Transverse colon (tissue), 4 donors: ENCODE measurements around the gene PRKCA. TPM values are rescaled to one million over a fixed set of nuclear protein-coding genes. Genes with fewer than 3 reads are reported as not detected.
"Not testable (repeated sequence)": the region's sequence is repeated elsewhere in the genome, so short reads cannot be mapped to it uniquely, and the experiment has no call there.

ENCODE experiments used
- DNase-seq: peaks from one replicate; pipeline ENCODE4 v3.0.0-alpha.2; 2019
- H3K27ac ChIP-seq, 4 donors: fragments of 200-600 bp; sonication (generic); 2 replicates each; pipeline ENCODE4 v1.5.1; 2016 to 2018; ENCODE audit warnings: inconsistent platforms in 4 of 4
- H3K27me3 ChIP-seq: fragments of 200-600 bp; sonication (generic); 2 replicates; pipeline ENCODE4 v1.5.1; 2017; ENCODE audit warnings: inconsistent platforms
- H3K36me3 ChIP-seq, 4 donors: fragments of 200-600 bp; sonication (generic); 2 replicates each; pipeline ENCODE4 v1.5.1; 2017 to 2019; ENCODE audit warnings: inconsistent platforms in 4 of 4
- H3K4me1 ChIP-seq, 4 donors: fragments of 200-600 bp; sonication (generic); 2 replicates each; pipeline ENCODE4 v1.5.1; 2017 to 2020; ENCODE audit warnings: inconsistent platforms in 4 of 4
- H3K4me3 ChIP-seq, 4 donors: fragments of 200-600 bp; sonication (generic); 1 replicate in 1 of 4; 2 replicates in 3 of 4; pipeline versions ENCODE4 v1.5.1 to v1.6.1; 2017 to 2019; ENCODE audit warnings: inconsistent platforms in 4 of 4
- H3K9me3 ChIP-seq, 2 donors: fragments of 200-600 bp; sonication (generic); 2 replicates each; pipeline ENCODE4 v1.5.1; 2017 to 2019; ENCODE audit warnings: inconsistent platforms in 2 of 2
- CTCF ChIP-seq, 5 experiments: fragments of 200-600 bp in 3 of 5; fragments of 450-650 bp in 2 of 5; sonication (generic) in 3 of 5; IDR thresholded peaks; 1 replicate in 2 of 5; 2 replicates in 3 of 5; pipeline ENCODE4 v1.5.1; 2016 to 2017; ENCODE audit warnings: antibody characterized with exemption in 5 of 5, inconsistent platforms in 3 of 5, mild to moderate bottlenecking in 2 of 5, moderate library complexity in 1 of 5
- EP300 ChIP-seq: sonication (generic); formaldehyde crosslinking; IDR thresholded peaks from one replicate; pipeline ENCODE4 v1.6.1; 2017; ENCODE audit warnings: antibody characterized with exemption, low read depth
- POLR2A ChIP-seq: fragments of 450-650 bp; IDR thresholded peaks from one replicate; pipeline ENCODE4 v1.6.1; 2016; ENCODE audit warnings: antibody characterized with exemption, mild to moderate bottlenecking, moderate library complexity
- POLR2AphosphoS5 ChIP-seq, 3 donors: sonication (generic); formaldehyde crosslinking; IDR thresholded peaks; one replicate each; pipeline ENCODE4 v1.6.1; 2016; ENCODE audit warnings: antibody characterized with exemption in 3 of 3
- WGBS, 2 donors: methylation state at CpG; one replicate each; pipeline ENCODE4 v1.1.5; 2018; ENCODE audit warnings: low coverage in 1 of 2; 5-methylcytosine and 5-hydroxymethylcytosine counted together
- in situ Hi-C, 4 donors: fragments of 200-750 bp; cut with MboI; loops; one replicate each; pipeline versions ENCODE4 v1.15.0 to v1.15.1; 2017; ENCODE audit warnings: low sequenced_read_pairs in 3 of 4, low pct_ligation_motif_present in 1 of 4, low pct_unique_long_range_greater_than_20kb in 1 of 4
- intact Hi-C: fragments of 100-400 bp; cut with DNase I; formaldehyde crosslinking; loops from one replicate; pipeline ENCODE4 v1.15.1; 2023; ENCODE audit warnings: low total_unique reads
- total RNA-seq, 4 donors: library from RNA; depleted of rRNA; stranded (reverse); fragments of >200 nt; gene quantifications; one replicate each; pipeline ENCODE4 v1.1.0, GENCODE V29; 2016

The PRKCA gene
- total RNA-seq, 4 donors from 2014 or later = 16.1 to 49.7 (median 31.7) TPM

GRCh38 chr17:66338937-66339336 is 36.5 kb downstream of the PRKCA start:
- H3K27ac ChIP-seq = no peak overlapping the region
- H3K9me3 ChIP-seq = no peaks in the 10 kb centered on the region
- intact Hi-C loops (no loop called here), in situ Hi-C loops (no loop called here)
- TF ChIP-seq EP300 (no peak), CTCF (IDR thresholded peaks at IDR 0.05) (no peak), POLR2A (no peak), POLR2AphosphoS5 (IDR thresholded peaks at IDR 0.05) (no peak)
- WGBS, 2 donors = 79 to 90% methylated on average over 4 of the region's 4 CpGs
- H3K27me3 ChIP-seq = no peaks in the 10 kb centered on the region
- peaks cover 0 to 5% (median 0%) of the 10 kb centered on the region in 4 donors for H3K4me1 ChIP-seq
- H3K4me3 ChIP-seq = no peak overlapping the region
- no peak for DNase-seq
- no peaks in the 10 kb centered on the region for H3K36me3 ChIP-seq

- H3K27ac ChIP-seq = no peak overlapping the region
- DNase-seq = no peak
- in situ Hi-C loops = no loop called here
- no peak overlapping the region for H3K4me3 ChIP-seq
- 65 to 83% methylated on average over 1 of the region's 1 CpG for WGBS, 2 donors
- peaks cover 0 to 5% (median 0%) of the 10 kb centered on the region in 4 donors for H3K4me1 ChIP-seq
- H3K27me3 ChIP-seq = no peaks in the 10 kb centered on the region
- H3K36me3 ChIP-seq = no peaks in the 10 kb centered on the region
- no peaks in the 10 kb centered on the region for H3K9me3 ChIP-seq
- TF ChIP-seq EP300 (no peak), CTCF (IDR thresholded peaks at IDR 0.05) (no peak)
- intact Hi-C loops = no loop called here
These were observed 37.1 kb downstream of the PRKCA start for GRCh38 chr17:66339561-66339960.

- no peak for DNase-seq
- TF ChIP-seq EP300 = no peak
- TF ChIP-seq POLR2AphosphoS5 (IDR thresholded peaks at IDR 0.05) = no peak
- TF ChIP-seq POLR2A = no peak
- no peak for TF ChIP-seq CTCF (IDR thresholded peaks at IDR 0.05)
- Histone ChIP-seq H3K4me1 (peaks cover 0 to 11% (median 0%) of the 10 kb centered on the region in 4 donors), H3K4me3 (no peak overlapping the region), H3K27me3 (no peaks in the 10 kb centered on the region), H3K27ac (no peak overlapping the region), H3K36me3 (no peaks in the 10 kb centered on the region), H3K9me3 (no peaks in the 10 kb centered on the region)
- 87 to 88% methylated on average over 2 of the region's 2 CpGs for WGBS, 2 donors
- intact Hi-C loops = no loop called here
- in situ Hi-C loops = no loop called here
These were observed 38.3 kb downstream of the PRKCA start for GRCh38 chr17:66340720-66341119.

- intact Hi-C loops (no loop called here), in situ Hi-C loops (no loop called here)
- peaks cover 0 to 19% (median 3%) of the 10 kb centered on the region in 4 donors for H3K4me1 ChIP-seq
- H3K9me3 ChIP-seq = no peaks in the 10 kb centered on the region
- WGBS, 2 donors = 56 to 60% methylated on average over 4 of the region's 4 CpGs
- no peak overlapping the region for H3K4me3 ChIP-seq
- no peaks in the 10 kb centered on the region for H3K27me3 ChIP-seq
- no peak overlapping the region for H3K27ac ChIP-seq
- no peaks in the 10 kb centered on the region for H3K36me3 ChIP-seq
- TF ChIP-seq POLR2A = no peak
- TF ChIP-seq EP300 = no peak
- no peak for TF ChIP-seq CTCF (IDR thresholded peaks at IDR 0.05)
- no peak for TF ChIP-seq POLR2AphosphoS5 (IDR thresholded peaks at IDR 0.05)
- DNase-seq = no peak
These were observed 39.0 kb downstream of the PRKCA start for GRCh38 chr17:66341462-66341861.

GRCh38 chr17:66342263-66342662 is 39.9 kb downstream of the PRKCA start:
- WGBS, 2 donors = 97 to 100% methylated on average over 4 of the region's 4 CpGs
- H3K27me3 ChIP-seq, H3K27ac ChIP-seq, intact Hi-C loops, H3K9me3 ChIP-seq, H3K36me3 ChIP-seq, in situ Hi-C loops, DNase-seq, H3K4me3 ChIP-seq: not testable (repeated sequence)
- peaks cover 0 to 25% (median 10%) of the 10 kb centered on the region in 4 donors for H3K4me1 ChIP-seq
